Caco-2 (cell line): ENCODE measurements around the gene HOGA1. TPM values are rescaled to one million over a fixed set of nuclear protein-coding genes. Genes with fewer than 3 reads are reported as not detected.

ENCODE experiments used
- BruUV-seq: library from RNA; stranded (reverse); fragments of 400-500 nt; replicated peaks from 2 replicates; lab custom pipeline; 2021; lab: Mats Ljungman, UMichigan
- CTCF ChIA-PET: fragments of 300-600 bp; sonication (Branson Sonifier 250); formaldehyde crosslinking; loops from one replicate; lab custom pipeline; 2022; ENCODE audit warnings: antibody characterized with exemption; lab: Charles Lee
- POLR2A ChIA-PET: fragments of 300-600 bp; sonication (Branson Sonifier 250); formaldehyde crosslinking; loops from one replicate; lab custom pipeline; 2022; ENCODE audit warnings: antibody characterized with exemption; lab: Charles Lee
- DNase-seq, 2 experiments: peaks; one replicate each; pipeline versions ENCODE4 v3.0.0 to v3.0.0-alpha.2; 2020 to 2022
- H3K27me3 ChIP-seq: replicated peaks from 2 replicates; pipeline ENCODE4 v1.6.0; 2011; ENCODE audit warnings: low read length; ENCODE audit not compliant: control insufficient read depth, insufficient read depth
- H3K36me3 ChIP-seq: 2 replicates; pipeline ENCODE4 v1.5.1; 2011; ENCODE audit warnings: low read length; ENCODE audit not compliant: control insufficient read depth, insufficient read depth
- H3K4me1 ChIP-seq: fragments of 250-450 bp; sonication (Bioruptor Pico); 2 replicates; pipeline ENCODE4 v1.5.1; 2020; ENCODE audit warnings: mild to moderate bottlenecking
- H3K4me3 ChIP-seq: 2 replicates; pipeline ENCODE4 v1.5.1; 2011; ENCODE audit warnings: low read depth, mild to moderate bottlenecking, control low read depth, low read length
- H3K9me3 ChIP-seq: fragments of 250-450 bp; sonication (Bioruptor Pico); 2 replicates; pipeline ENCODE4 v1.5.1; 2020; ENCODE audit warnings: mild to moderate bottlenecking, moderate library complexity
- H3K27ac Mint-ChIP-seq: one replicate; pipeline ENCODE4 v1.8.0; 2022; ENCODE audit warnings: mixed read lengths; ENCODE audit not compliant: unreplicated experiment
- H3K27me3 Mint-ChIP-seq: one replicate; pipeline ENCODE4 v1.8.0; 2022; ENCODE audit warnings: mixed read lengths; ENCODE audit not compliant: insufficient read depth, unreplicated experiment
- H3K36me3 Mint-ChIP-seq: one replicate; pipeline ENCODE4 v1.8.0; 2022; ENCODE audit warnings: mild to moderate bottlenecking, mixed read lengths; ENCODE audit not compliant: insufficient read depth, unreplicated experiment
- H3K4me1 Mint-ChIP-seq: one replicate; pipeline ENCODE4 v1.8.0; 2022; ENCODE audit warnings: low read depth, mixed read lengths; ENCODE audit not compliant: unreplicated experiment
- H3K4me3 Mint-ChIP-seq: one replicate; pipeline ENCODE4 v1.8.0; 2022; ENCODE audit warnings: mild to moderate bottlenecking, moderate library complexity, mixed read lengths; ENCODE audit not compliant: unreplicated experiment
- H3K9me3 Mint-ChIP-seq: one replicate; pipeline ENCODE4 v1.8.0; 2022; ENCODE audit warnings: mixed read lengths; ENCODE audit not compliant: unreplicated experiment
- intact Hi-C: fragments of 100-400 bp; cut with micrococcal nuclease; formaldehyde crosslinking; loops from one replicate; pipeline ENCODE4 v1.10.0; 2022; ENCODE audit not compliant: unreplicated experiment
- total RNA-seq: library from RNA; stranded (reverse); gene quantifications from 2 replicates; pipeline ENCODE4 v1.2.3, GENCODE V29; 2022
- TF ChIP-seq, protein P1 (sequence below), 2 experiments: fragments of 200-600 bp in 1 of 2; IDR thresholded peaks; 1 replicate in 1 of 2; 2 replicates in 1 of 2; pipeline versions ENCODE4 v1.5.1 to v1.8.0; 2011 to 2022; ENCODE audit warnings: antibody characterized with exemption in 1 of 2, control low read depth in 1 of 2, inconsistent platforms in 1 of 2, low read depth in 1 of 2, low read length in 1 of 2, mild to moderate bottlenecking in 1 of 2, moderate library complexity in 1 of 2; ENCODE audit not compliant: insufficient read depth in 1 of 2, severe bottlenecking in 1 of 2, unreplicated experiment in 1 of 2

Gene HOGA1
- total RNA-seq, 1 experiment from 2014 or later: 0.50 TPM

DNA sequence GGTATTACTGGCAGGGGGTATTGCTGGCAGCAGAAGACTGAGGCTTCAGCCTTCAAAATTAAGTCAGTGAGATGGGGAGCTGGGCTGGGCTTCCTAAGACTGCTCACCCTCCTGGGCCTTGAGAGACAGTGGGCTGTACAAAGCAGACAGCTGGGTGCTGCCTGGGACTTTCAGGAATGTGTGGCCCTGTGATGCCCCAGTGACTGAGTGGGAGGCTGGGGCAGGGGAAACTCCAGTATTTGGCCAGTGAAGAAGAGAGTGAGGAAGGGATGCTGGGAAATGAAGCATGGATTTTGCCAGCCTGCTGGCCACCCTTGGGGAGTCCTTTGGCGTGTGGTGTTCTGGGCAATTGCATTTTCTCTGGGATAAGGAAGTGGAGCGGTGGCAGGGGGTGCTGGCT, 11.2 kb upstream of the HOGA1 start:
- intact Hi-C loops: no loop called here
- BruUV-seq: no TSS peak
- peaks cover 24% of the 10 kb centered on the region for H3K4me1 Mint-ChIP-seq
- Histone ChIP-seq H3K9me3 (no peaks in the 10 kb centered on the region), H3K36me3 (no peaks in the 10 kb centered on the region), H3K4me1 (peaks cover 33% of the 10 kb centered on the region), H3K27me3 (no peaks in the 10 kb centered on the region), H3K4me3 (no peak overlapping the region)
- POLR2A ChIA-PET: no interaction called here
- H3K27ac Mint-ChIP-seq: peak overlapping the region; percentile 19
- DNase-seq: no peak
- no peak overlapping the region for H3K4me3 Mint-ChIP-seq
- CTCF ChIA-PET: interaction anchor here (0.6 to 3.0 kb wide), 10 partner anchors 8 to 109 kb away, joined by 3 to 39 read pairs (median 4); partner anchors contain the start of genes HOGA1, PI4K2A and UBTD1
- H3K9me3 Mint-ChIP-seq: no peaks in the 10 kb centered on the region
- TF ChIP-seq, protein P1, sequence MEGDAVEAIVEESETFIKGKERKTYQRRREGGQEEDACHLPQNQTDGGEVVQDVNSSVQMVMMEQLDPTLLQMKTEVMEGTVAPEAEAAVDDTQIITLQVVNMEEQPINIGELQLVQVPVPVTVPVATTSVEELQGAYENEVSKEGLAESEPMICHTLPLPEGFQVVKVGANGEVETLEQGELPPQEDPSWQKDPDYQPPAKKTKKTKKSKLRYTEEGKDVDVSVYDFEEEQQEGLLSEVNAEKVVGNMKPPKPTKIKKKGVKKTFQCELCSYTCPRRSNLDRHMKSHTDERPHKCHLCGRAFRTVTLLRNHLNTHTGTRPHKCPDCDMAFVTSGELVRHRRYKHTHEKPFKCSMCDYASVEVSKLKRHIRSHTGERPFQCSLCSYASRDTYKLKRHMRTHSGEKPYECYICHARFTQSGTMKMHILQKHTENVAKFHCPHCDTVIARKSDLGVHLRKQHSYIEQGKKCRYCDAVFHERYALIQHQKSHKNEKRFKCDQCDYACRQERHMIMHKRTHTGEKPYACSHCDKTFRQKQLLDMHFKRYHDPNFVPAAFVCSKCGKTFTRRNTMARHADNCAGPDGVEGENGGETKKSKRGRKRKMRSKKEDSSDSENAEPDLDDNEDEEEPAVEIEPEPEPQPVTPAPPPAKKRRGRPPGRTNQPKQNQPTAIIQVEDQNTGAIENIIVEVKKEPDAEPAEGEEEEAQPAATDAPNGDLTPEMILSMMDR (IDR thresholded peaks at IDR 0.05; ENCODE audit: insufficient read depth in 1 of 2, low read depth in 1 of 2, low read length in 1 of 2, severe bottlenecking in 1 of 2, unreplicated experiment in 1 of 2): no peak
- H3K36me3 Mint-ChIP-seq: peaks cover 8% of the 10 kb centered on the region
- no peaks in the 10 kb centered on the region for H3K27me3 Mint-ChIP-seq

DNA sequence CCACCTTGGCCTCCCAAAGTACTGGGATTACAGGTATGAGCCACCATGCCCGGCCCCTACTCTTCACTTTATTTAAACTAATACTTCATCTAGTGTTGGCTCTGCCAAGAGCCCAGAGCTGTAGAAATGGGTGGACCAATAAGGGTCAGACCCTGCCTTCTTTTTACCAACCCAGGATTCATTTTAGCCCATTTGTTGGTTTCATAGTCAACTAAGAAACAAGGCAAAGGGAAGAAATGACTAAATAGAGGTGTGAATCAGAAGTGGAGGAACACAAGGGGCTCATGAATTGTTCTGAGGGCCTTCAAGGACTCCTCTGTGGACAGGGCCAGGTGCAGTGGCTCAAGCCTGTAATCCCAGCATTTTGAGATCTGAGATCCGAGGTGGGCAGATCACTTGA, 10.5 kb upstream of the HOGA1 start:
- TF ChIP-seq, protein P1 (IDR thresholded peaks at IDR 0.05; ENCODE audit: insufficient read depth in 1 of 2, low read depth in 1 of 2, low read length in 1 of 2, severe bottlenecking in 1 of 2, unreplicated experiment in 1 of 2): no peak
- H3K36me3 Mint-ChIP-seq: peaks cover 8% of the 10 kb centered on the region
- no peaks in the 10 kb centered on the region for H3K27me3 Mint-ChIP-seq
- ChIA-PET POLR2A (interaction anchor here (0.5 kb wide), 1 partner anchor 22 kb away, joined by 4 read pairs; no protein-coding TSS in a partner anchor), CTCF (interaction anchor here (0.6 to 3.0 kb wide), 2 partner anchors 11 to 32 kb away, joined by 8 to 15 read pairs; partner anchors contain the start of gene HOGA1)
- Histone ChIP-seq H3K27me3 (no peaks in the 10 kb centered on the region), H3K4me3 (no peak overlapping the region), H3K4me1 (peaks cover 33% of the 10 kb centered on the region), H3K9me3 (no peaks in the 10 kb centered on the region), H3K36me3 (no peaks in the 10 kb centered on the region)
- intact Hi-C loops: no loop called here
- no peaks in the 10 kb centered on the region for H3K9me3 Mint-ChIP-seq
- no peak overlapping the region for H3K27ac Mint-ChIP-seq
- DNase-seq: no peak
- no peak overlapping the region for H3K4me3 Mint-ChIP-seq
- H3K4me1 Mint-ChIP-seq: peaks cover 24% of the 10 kb centered on the region
- no TSS peak for BruUV-seq

DNA sequence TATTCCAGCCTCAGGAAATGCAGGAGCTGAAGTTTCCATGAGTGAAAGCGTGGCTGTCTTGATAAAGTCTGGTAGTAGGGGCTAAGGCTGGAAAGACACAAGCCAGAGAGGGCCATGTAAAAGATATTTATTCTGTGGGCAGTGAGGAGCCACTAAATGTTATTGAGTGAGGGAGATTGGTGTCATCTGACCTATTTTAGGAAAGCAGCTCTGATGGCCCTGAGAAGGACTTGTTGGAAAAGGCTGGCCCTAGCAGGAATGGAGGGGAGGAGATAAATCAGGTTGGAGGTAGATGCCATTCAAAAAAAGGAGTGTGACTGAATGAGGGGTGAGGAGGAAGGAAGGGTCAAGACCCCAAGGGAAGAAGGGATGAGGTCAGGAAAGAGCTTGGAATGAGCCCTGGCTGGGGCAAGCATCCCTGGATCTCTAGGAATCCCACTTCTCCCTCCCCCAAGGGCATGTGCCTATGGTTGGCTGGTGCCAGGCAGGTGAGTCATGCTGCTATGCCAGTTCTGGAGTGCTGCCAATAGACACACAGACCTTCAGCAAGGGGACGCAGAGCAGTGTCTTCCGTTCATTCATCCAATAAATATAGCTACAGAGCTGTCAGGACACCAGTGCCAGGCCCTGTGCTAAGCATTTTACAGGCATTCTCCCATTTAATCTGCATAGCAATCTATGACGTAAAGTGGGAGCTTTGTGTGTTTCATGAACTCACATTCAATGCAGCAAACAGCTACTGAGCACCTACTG, 9.6 kb upstream of the HOGA1 start:
- TF ChIP-seq, protein P1 (IDR thresholded peaks at IDR 0.05; ENCODE audit: insufficient read depth in 1 of 2, low read depth in 1 of 2, low read length in 1 of 2, severe bottlenecking in 1 of 2, unreplicated experiment in 1 of 2): no peak
- intact Hi-C loops: no loop called here
- peaks cover 24% of the 10 kb centered on the region for H3K4me1 Mint-ChIP-seq
- H3K9me3 Mint-ChIP-seq: no peaks in the 10 kb centered on the region
- no TSS peak for BruUV-seq
- no peaks in the 10 kb centered on the region for H3K36me3 ChIP-seq
- H3K27ac Mint-ChIP-seq: no peak overlapping the region
- no peak overlapping the region for H3K4me3 Mint-ChIP-seq
- no peak overlapping the region for H3K4me3 ChIP-seq
- peaks cover 8% of the 10 kb centered on the region for H3K36me3 Mint-ChIP-seq
- CTCF ChIA-PET: interaction anchor here (0.6 kb wide), 2 partner anchors 22 to 33 kb away, joined by 4 to 8 read pairs; no protein-coding TSS in a partner anchor
- no peaks in the 10 kb centered on the region for H3K9me3 ChIP-seq
- POLR2A ChIA-PET: interaction anchor here (0.5 kb wide), 1 partner anchor 23 kb away, joined by 4 read pairs; no protein-coding TSS in a partner anchor
- H3K27me3 ChIP-seq: no peaks in the 10 kb centered on the region
- DNase-seq: peak in 1 of 2 experiments; percentile 56
- peaks cover 33% of the 10 kb centered on the region for H3K4me1 ChIP-seq
- no peaks in the 10 kb centered on the region for H3K27me3 Mint-ChIP-seq
